OCI-LY7 (cell line): ENCODE data around the gene ARID5B. TPM values are rescaled to one million over a fixed set of nuclear protein-coding genes. Genes with fewer than 3 reads are reported as not detected.
A peak's percentile ranks its signal among the peaks of the same experiment; 100 is the strongest.

Experiments
- BruUV-seq: library from RNA; stranded (reverse); fragments of 400-500 nt; replicated peaks from 2 replicates; lab custom pipeline; 2021; lab: Mats Ljungman, UMichigan
- CTCF ChIA-PET: fragments of 300-600 bp; sonication (Branson Sonifier 250); formaldehyde crosslinking; loops from one replicate; lab custom pipeline; 2022; ENCODE audit warnings: antibody characterized with exemption; ENCODE audit not compliant: unreplicated experiment; lab: Charles Lee
- POLR2A ChIA-PET: fragments of 300-600 bp; sonication (Branson Sonifier 250); formaldehyde crosslinking; loops from one replicate; lab custom pipeline; 2022; ENCODE audit warnings: antibody characterized with exemption; lab: Charles Lee
- DNase-seq: peaks from one replicate; pipeline ENCODE4 v3.0.0-alpha.2; 2015; ENCODE audit warnings: low spot score
- H2AFZ ChIP-seq: fragments of 200-600 bp; sonication (generic), shearing (Covaris generic); 2 replicates; pipeline ENCODE4 v1.6.1; 2014; ENCODE audit warnings: mild to moderate bottlenecking, antibody characterized with exemption, low read length, moderate library complexity
- H3K27ac ChIP-seq: fragments of 200-600 bp; sonication (generic); 2 replicates; pipeline ENCODE4 v1.5.1; 2014; ENCODE audit warnings: mixed run types, low read depth, mild to moderate bottlenecking, moderate library complexity, low read length, inconsistent platforms; ENCODE audit not compliant: poor library complexity, severe bottlenecking
- H3K36me3 ChIP-seq: fragments of 200-600 bp; sonication (generic); 2 replicates; pipeline ENCODE4 v1.6.1; 2014; ENCODE audit warnings: mild to moderate bottlenecking, antibody characterized with exemption, low read length, moderate library complexity, mixed read lengths; ENCODE audit not compliant: insufficient read depth
- H3K4me1 ChIP-seq: fragments of 200-600 bp; sonication (generic); 2 replicates; pipeline ENCODE4 v1.5.1; 2014; ENCODE audit warnings: mild to moderate bottlenecking, low read length; ENCODE audit not compliant: insufficient read depth, poor library complexity, severe bottlenecking
- H3K4me2 ChIP-seq: fragments of 200-600 bp; sonication (generic); 2 replicates; pipeline ENCODE4 v1.6.1; 2014; ENCODE audit warnings: mild to moderate bottlenecking, low read length
- H3K4me3 ChIP-seq: fragments of 200-600 bp; sonication (generic); 2 replicates; pipeline ENCODE4 v1.5.1; 2014; ENCODE audit warnings: mild to moderate bottlenecking, low read depth, low read length; ENCODE audit not compliant: poor library complexity, severe bottlenecking
- H3K79me2 ChIP-seq: fragments of 200-600 bp; sonication (generic); 2 replicates; pipeline ENCODE4 v1.6.1; 2016; ENCODE audit warnings: low read depth, mild to moderate bottlenecking, low read length, moderate library complexity, mixed read lengths; ENCODE audit not compliant: insufficient read depth
- H3K9me2 ChIP-seq: fragments of 200-600 bp; sonication (generic); 2 replicates; pipeline ENCODE4 v1.6.1; 2016; ENCODE audit warnings: mild to moderate bottlenecking, low read length, mixed read lengths; ENCODE audit not compliant: insufficient read depth
- H3K9me3 ChIP-seq: fragments of 200-600 bp; sonication (generic); 2 replicates; pipeline ENCODE4 v1.6.1; 2014; ENCODE audit warnings: mild to moderate bottlenecking, mixed run types, low read length, mixed read lengths
- H4K20me1 ChIP-seq: fragments of 200-600 bp; sonication (generic); 2 replicates; pipeline ENCODE4 v1.6.1; 2014; ENCODE audit warnings: mild to moderate bottlenecking, antibody characterized with exemption, low read length, moderate library complexity, mixed read lengths; ENCODE audit not compliant: insufficient read depth
- EZH2phosphoT487 ChIP-seq: fragments of 200-600 bp; sonication (generic); IDR thresholded peaks from 2 replicates; pipeline ENCODE4 v1.6.1; 2018; ENCODE audit warnings: low read depth, borderline replicate concordance, mild to moderate bottlenecking, mixed run types, antibody characterized with exemption, low read length, moderate library complexity, mixed read lengths
- intact Hi-C: fragments of 100-400 bp; cut with micrococcal nuclease; formaldehyde crosslinking; loops from one replicate; pipeline ENCODE4 v1.10.0; 2022; ENCODE audit not compliant: unreplicated experiment
- total RNA-seq, 2 experiments: library from RNA; depleted of rRNA in 1 of 2; stranded (reverse); fragments of >200 nt in 1 of 2; shearing (Covaris generic) in 1 of 2; gene quantifications; 2 replicates each; pipeline ENCODE4 v1.2.3, GENCODE V29; 2014 to 2022
- TF ChIP-seq, protein P1 (sequence below): fragments of 200-600 bp; sonication (generic); conservative IDR thresholded peaks from 2 replicates; pipeline ENCODE4 v1.5.1; 2014; ENCODE audit warnings: mild to moderate bottlenecking, antibody characterized with exemption, low read length, moderate library complexity, mixed read lengths

The ARID5B gene
- total RNA-seq, 2 experiments from 2014 or later: 38.0 to 56.7 TPM

DNA sequence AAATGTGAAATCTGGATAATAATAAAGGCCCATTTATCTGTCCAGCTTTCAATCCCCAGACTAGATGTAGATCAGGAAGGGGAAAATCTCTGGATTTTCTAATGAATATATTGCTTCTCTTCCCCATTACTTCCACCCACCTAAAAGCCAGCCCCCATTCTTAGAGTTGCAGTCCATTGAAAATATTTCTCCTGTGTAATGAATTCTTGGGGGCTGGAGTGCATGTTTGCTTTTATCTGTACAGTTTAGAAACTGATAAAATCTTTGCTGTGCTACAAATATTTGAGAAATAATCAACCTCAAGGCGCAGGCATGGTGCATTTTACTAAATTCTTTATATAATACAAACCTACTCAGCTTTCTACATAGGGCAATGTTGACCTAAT is 180.8 kb downstream of the ARID5B start:
- peaks cover 59% of the 10 kb centered on the region for H3K4me1 ChIP-seq

DNA sequence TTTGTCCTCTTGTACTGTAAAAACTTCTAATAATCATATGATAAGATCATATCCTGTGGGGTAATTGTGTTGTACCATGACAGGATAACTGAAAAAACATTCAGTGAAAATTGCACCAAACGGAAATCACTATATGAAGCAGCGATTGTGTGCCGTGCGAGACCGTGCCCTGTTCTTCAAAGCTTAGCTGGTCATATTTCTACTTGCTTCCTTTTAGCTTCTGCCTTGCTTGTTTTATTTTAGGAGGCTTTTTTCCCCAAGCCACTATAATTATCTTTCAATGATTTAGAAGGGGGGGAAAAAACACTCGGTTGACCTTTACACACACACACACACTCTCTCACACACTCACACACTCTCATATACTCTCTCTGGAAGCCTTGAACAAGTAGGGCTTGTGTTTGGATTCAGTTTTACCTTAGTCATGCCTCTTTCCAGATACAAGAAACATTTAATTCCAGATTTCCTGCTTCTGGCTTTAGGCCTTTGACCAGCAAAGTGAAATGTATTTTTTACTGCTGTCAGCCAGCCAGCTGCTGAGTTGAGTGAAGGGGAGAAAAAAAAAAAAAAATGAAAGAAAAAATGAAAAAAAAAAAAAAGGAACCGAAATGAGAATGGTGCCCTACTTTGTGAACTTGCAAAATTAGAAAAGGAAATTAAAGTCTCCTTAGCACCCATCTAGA is 181.4 kb downstream of the ARID5B start:
- Histone ChIP-seq H3K9me2 (no peaks in the 10 kb centered on the region), H3K27ac (peak overlapping the region; percentile 87), H3K79me2 (peaks cover 13% of the 10 kb centered on the region; the same call in 1 of the 2 replicates), H3K36me3 (peaks cover 56% of the 10 kb centered on the region), H3K4me2 (peak overlapping the region; percentile 96), H4K20me1 (no peaks in the 10 kb centered on the region), H3K9me3 (no peaks in the 10 kb centered on the region), H3K4me1 (peaks cover 54% of the 10 kb centered on the region), H3K4me3 (peak overlapping the region; percentile 61), H2AFZ (peak overlapping the region; percentile 61; the same call in 1 of the 2 replicates)
- DNase-seq: peak; percentile 73
- ChIA-PET CTCF (interaction anchor here (0.6 kb wide), 1 partner anchor 1640 kb away, joined by 3 read pairs; no protein-coding TSS in a partner anchor), POLR2A (interaction anchor here (0.7 to 1.9 kb wide), 12 partner anchors 20 to 183 kb away, joined by 3 to 13 read pairs (median 3); no protein-coding TSS in a partner anchor)
- intact Hi-C loops: loop anchor here (2.0 to 10.0 kb wide), 3 partner anchors 26 to 112 kb away; no protein-coding TSS in a partner anchor
- TF ChIP-seq EZH2phosphoT487: no peak
- TF ChIP-seq, protein P1, sequence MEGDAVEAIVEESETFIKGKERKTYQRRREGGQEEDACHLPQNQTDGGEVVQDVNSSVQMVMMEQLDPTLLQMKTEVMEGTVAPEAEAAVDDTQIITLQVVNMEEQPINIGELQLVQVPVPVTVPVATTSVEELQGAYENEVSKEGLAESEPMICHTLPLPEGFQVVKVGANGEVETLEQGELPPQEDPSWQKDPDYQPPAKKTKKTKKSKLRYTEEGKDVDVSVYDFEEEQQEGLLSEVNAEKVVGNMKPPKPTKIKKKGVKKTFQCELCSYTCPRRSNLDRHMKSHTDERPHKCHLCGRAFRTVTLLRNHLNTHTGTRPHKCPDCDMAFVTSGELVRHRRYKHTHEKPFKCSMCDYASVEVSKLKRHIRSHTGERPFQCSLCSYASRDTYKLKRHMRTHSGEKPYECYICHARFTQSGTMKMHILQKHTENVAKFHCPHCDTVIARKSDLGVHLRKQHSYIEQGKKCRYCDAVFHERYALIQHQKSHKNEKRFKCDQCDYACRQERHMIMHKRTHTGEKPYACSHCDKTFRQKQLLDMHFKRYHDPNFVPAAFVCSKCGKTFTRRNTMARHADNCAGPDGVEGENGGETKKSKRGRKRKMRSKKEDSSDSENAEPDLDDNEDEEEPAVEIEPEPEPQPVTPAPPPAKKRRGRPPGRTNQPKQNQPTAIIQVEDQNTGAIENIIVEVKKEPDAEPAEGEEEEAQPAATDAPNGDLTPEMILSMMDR: no peak
- TSS peak; percentile 74 for BruUV-seq

More for the DNA sequence above, 180.8 kb downstream of the ARID5B start:
- peaks cover 54% of the 10 kb centered on the region for H3K36me3 ChIP-seq
- POLR2A ChIA-PET: interaction anchor here (0.7 to 1.9 kb wide), 13 partner anchors 20 to 375 kb away, joined by 3 to 13 read pairs (median 3); no protein-coding TSS in a partner anchor
- H3K4me3 ChIP-seq: peak overlapping the region; percentile 61
- TF ChIP-seq, protein P1: no peak
- no peak for TF ChIP-seq EZH2phosphoT487
- CTCF ChIA-PET: interaction anchor here (0.6 kb wide), 1 partner anchor 1639 kb away, joined by 3 read pairs; no protein-coding TSS in a partner anchor
- no peaks in the 10 kb centered on the region for H3K9me3 ChIP-seq
- H3K4me2 ChIP-seq: peak overlapping the region; percentile 96
- peak overlapping the region; percentile 61; the same call in 1 of the 2 replicates for H2AFZ ChIP-seq
- intact Hi-C loops: loop anchor here (2.0 to 10.0 kb wide), 3 partner anchors 27 to 113 kb away; no protein-coding TSS in a partner anchor
- peaks cover 13% of the 10 kb centered on the region; the same call in 1 of the 2 replicates for H3K79me2 ChIP-seq
- no peak for DNase-seq
- H3K27ac ChIP-seq: peak overlapping the region; percentile 87
- H3K9me2 ChIP-seq: no peaks in the 10 kb centered on the region
- H4K20me1 ChIP-seq: no peaks in the 10 kb centered on the region
- no TSS peak for BruUV-seq
